ENCODE results near the gene NOS3. TPM values are rescaled to one million over a fixed set of nuclear protein-coding genes. Genes with fewer than 3 reads are reported as not detected.

Gene NOS3
- total and polyA plus RNA-seq, 9 of the 15 experiments (the other 6 are each of a cell fraction or from before 2014, with no cell fraction given): 1.1 to 121 (median 23.6) TPM

GRCh38 chr7:150942591-150943452 is 48.0 kb upstream of the NOS3 start:
- H3K79me2 ChIP-seq (ENCODE audit: control insufficient read depth, insufficient read depth, low read length): peaks cover under 1% of the 10 kb centered on the region; the same call in 1 of the 3 replicates
- no peaks in the 10 kb centered on the region for H3K9me1 ChIP-seq (ENCODE audit: control insufficient read depth, insufficient read depth, low read length)
- WGBS (ENCODE audit: insufficient coverage, low coverage, missing lambda C conversion rate): 72% methylated on average over 13 of the region's 13 CpGs
- H3K9me3 ChIP-seq (replicated peaks; ENCODE audit: control insufficient read depth, insufficient read depth, low read depth, low read length): no peaks in the 10 kb centered on the region
- H3K27me3 ChIP-seq (ENCODE audit: control insufficient read depth in 2 of 2, insufficient read depth in 2 of 2, low read length in 2 of 2): no peaks in the 10 kb centered on the region
- H3K36me3 ChIP-seq (ENCODE audit: control insufficient read depth, insufficient read depth, low read length): peaks cover 40% of the 10 kb centered on the region
- H3K4me3 ChIP-seq: no peak overlapping the region
- ChIA-PET POLR2A (interaction anchor here (0.7 to 3.8 kb wide), 8 partner anchors 12 to 177 kb away, joined by 3 to 20 read pairs (median 4); partner anchors contain the start of gene NOS3), CTCF (ENCODE audit: low intra/inter-chr PET ratio) (no interaction called here)
- ATAC-seq: no peak
- H3K4me1 ChIP-seq (replicated peaks in 1 of 2; ENCODE audit: control insufficient read depth in 2 of 2, insufficient read depth in 2 of 2, low read length in 2 of 2): peaks cover 14 to 68% of the 10 kb centered on the region in 2 experiments; a peak in 4 of 5 replicates
- H3K27ac ChIP-seq (ENCODE audit: extremely low read depth, low read depth, low read length): no peak overlapping the region
- TSS peak; percentile 20 for BruUV-seq (replicated peaks)
- no peak overlapping the region for H3K4me2 ChIP-seq (ENCODE audit: insufficient read depth, low read length)
- no peak overlapping the region for H2AFZ ChIP-seq (ENCODE audit: low read depth, low read length)
- no peak for DNase-seq (ENCODE audit: extremely low read depth in 1 of 4, low spot score in 3 of 4)
- no peak for FAIRE-seq
- H3K9ac ChIP-seq (ENCODE audit: insufficient read depth in 1 of 2, low read depth in 2 of 2, low read length in 2 of 2): peak overlapping the region in 1 of 2 experiments; percentile 53; a peak in 2 of 4 replicates
- in situ Hi-C loops (cut with MboI) (no loop called here), intact Hi-C loops (cut with micrococcal nuclease) (no loop called here)
- peaks cover 8% of the 10 kb centered on the region; the same call in 1 of the 2 replicates for H4K20me1 ChIP-seq (replicated peaks; ENCODE audit: control insufficient read depth, insufficient read depth, low read length)
- TF ChIP-seq POLR2G (IDR thresholded peaks at IDR 0.05; ENCODE audit: low read depth, low read length) (peak; percentile 73), ZC3H4 (CRISPR knock-in tag; IDR thresholded peaks at IDR 0.05; ENCODE audit: borderline replicate concordance) (no peak), MBD2 (IDR thresholded peaks at IDR 0.05; ENCODE audit: borderline replicate concordance, low read depth) (no peak), KLF13 (tag; IDR thresholded peaks at IDR 0.05; ENCODE audit: borderline replicate concordance, low read depth) (no peak), HCFC1 (IDR thresholded peaks at IDR 0.05; ENCODE audit: low read depth, low read length) (no peak), ZNF589 (CRISPR knock-in tag; IDR thresholded peaks at IDR 0.05; ENCODE audit: low read depth) (no peak), ZNF57 (CRISPR knock-in tag; IDR thresholded peaks at IDR 0.05) (no peak), RBFOX2 (IDR thresholded peaks at IDR 0.05; ENCODE audit: low read depth, low read length) (peak; percentile 45; the same call in 1 of the 2 replicates), ZNF644 (tag; IDR thresholded peaks at IDR 0.05; ENCODE audit: low read depth) (no peak), CREB1 (IDR thresholded peaks at IDR 0.05) (no peak), CREB1 (CRISPR knock-in tag; IDR thresholded peaks at IDR 0.05) (0 out of 2 replicates have a peak, but pooled peaks have one; percentile 8), RBM15 (IDR thresholded peaks at IDR 0.05; ENCODE audit: insufficient read depth, low read length) (no peak), SREBF2 (CRISPR knock-in tag; IDR thresholded peaks at IDR 0.05) (no peak), SRF (CRISPR knock-in tag; IDR thresholded peaks at IDR 0.05) (no peak), TRIM28 (IDR thresholded peaks at IDR 0.05) (no peak), NFIC (IDR thresholded peaks at IDR 0.05) (peak; percentile 84), FOXJ3 (CRISPR knock-in tag; IDR thresholded peaks at IDR 0.05) (no peak), SIN3B (IDR thresholded peaks at IDR 0.05; ENCODE audit: low read depth) (no peak), BMI1 (IDR thresholded peaks at IDR 0.05; ENCODE audit: low read length) (no peak), NCOA4 (IDR thresholded peaks at IDR 0.05; ENCODE audit: partially characterized antibody) (no peak), EHMT2 (IDR thresholded peaks at IDR 0.05) (no peak), E2F6 (IDR thresholded peaks at IDR 0.05; ENCODE audit: borderline replicate concordance in 1 of 2, extremely low read depth in 1 of 2, insufficient read depth in 1 of 2, insufficient read length in 1 of 2, low read depth in 1 of 2, low read length in 1 of 2, poor library complexity in 1 of 2, severe bottlenecking in 1 of 2) (no peak), PHF20 (IDR thresholded peaks at IDR 0.05; ENCODE audit: partially characterized antibody) (no peak)

All from K562 (cell line).